K562 (cell line): ENCODE measurements around the gene NOSIP. TPM values are rescaled to one million over a fixed set of nuclear protein-coding genes. Genes with fewer than 3 reads are reported as not detected.

ENCODE experiments used
- ARID3B ChIP-seq: fragments of 250-450 bp; sonication (Bioruptor Pico); IDR thresholded peaks from 2 replicates; pipeline ENCODE4 v1.4.0; 2020; ENCODE audit warnings: borderline replicate concordance
- GABPA ChIP-seq: fragments of 200-800 bp; sonication (Bioruptor generic); conservative IDR thresholded peaks from 2 replicates; pipeline ENCODE4 v1.6.1; 2016; ENCODE audit warnings: low read depth, missing genetic modification characterization, missing compliant biosample characterization
- HNRNPUL1 ChIP-seq: fragments of 200-400 bp; formaldehyde crosslinking; IDR thresholded peaks from 2 replicates; pipeline ENCODE4 v1.6.1; 2017; ENCODE audit warnings: low read length
- JUND ChIP-seq, 2 experiments: IDR thresholded peaks; 2 replicates in 1 of 2; 3 replicates in 1 of 2; pipeline ENCODE4 v1.6.1; 2011; ENCODE audit warnings: borderline replicate concordance in 2 of 2, low read depth in 2 of 2, low read length in 2 of 2, improper control_type of control experiment in 1 of 2, missing biosample characterization in 1 of 2, missing genetic modification characterization in 1 of 2, missing genetic modification reagents in 1 of 2
- KDM1A ChIP-seq, 2 experiments: fragments of 450-650 bp; IDR thresholded peaks; 2 replicates each; pipeline ENCODE4 v1.6.1; 2016; ENCODE audit warnings: mild to moderate bottlenecking in 2 of 2
- MAZ ChIP-seq, 2 experiments: fragments of 450-650 bp in 1 of 2; sonication (generic) in 1 of 2; formaldehyde crosslinking; IDR thresholded peaks in 1 of 2; conservative IDR thresholded peaks in 1 of 2; 2 replicates each; pipeline versions ENCODE4 v1.4.0 to v1.5.0; 2020; ENCODE audit warnings: mild to moderate bottlenecking in 1 of 2, missing genetic modification reagents in 1 of 2
- MYC ChIP-seq, 2 experiments: fragments of 250-450 bp in 1 of 2; sonication (Bioruptor Pico) in 1 of 2; IDR thresholded peaks; 2 replicates each; pipeline versions ENCODE4 v1.5.1 to v1.6.1; 2012 to 2021; ENCODE audit warnings: low read depth in 2 of 2, borderline replicate concordance in 1 of 2, improper control_type of control experiment in 1 of 2, low read length in 1 of 2, mild to moderate bottlenecking in 1 of 2, moderate library complexity in 1 of 2
- MYNN ChIP-seq, 2 experiments: sonication (generic); formaldehyde crosslinking in 1 of 2; IDR thresholded peaks; 2 replicates each; pipeline versions ENCODE4 v1.5.0 to v1.6.1; 2016 to 2020; ENCODE audit warnings: antibody characterized with exemption in 1 of 2, missing genetic modification reagents in 1 of 2
- NCOR1 ChIP-seq: fragments of 450-650 bp; IDR thresholded peaks from 2 replicates; pipeline ENCODE4 v1.6.1; 2016; ENCODE audit warnings: mild to moderate bottlenecking, moderate library complexity
- NR2C2 ChIP-seq, 2 experiments: fragments of 200-800 bp in 1 of 2; sonication (Bioruptor generic) in 1 of 2; sonication (generic) in 1 of 2; formaldehyde crosslinking in 1 of 2; IDR thresholded peaks; 2 replicates each; pipeline versions ENCODE4 v1.6.1 to v1.8.0; 2016 to 2022; ENCODE audit warnings: mild to moderate bottlenecking in 1 of 2, missing compliant biosample characterization in 1 of 2, missing genetic modification characterization in 1 of 2, missing genetic modification reagents in 1 of 2
- RBBP5 ChIP-seq: fragments of 200-600 bp; sonication (generic); IDR thresholded peaks from 2 replicates; pipeline ENCODE4 v1.6.1; 2012; ENCODE audit warnings: borderline replicate concordance, mild to moderate bottlenecking, low read length, control low read depth, inconsistent platforms; ENCODE audit not compliant: insufficient read depth, poor library complexity, severe bottlenecking
- TAL1 ChIP-seq: fragments of 450-650 bp; IDR thresholded peaks from 2 replicates; pipeline ENCODE4 v1.6.1; 2016; ENCODE audit warnings: mild to moderate bottlenecking
- VEZF1 ChIP-seq: fragments of 200-800 bp; sonication (Bioruptor generic); IDR thresholded peaks from 2 replicates; pipeline ENCODE4 v1.6.1; 2017; ENCODE audit warnings: missing genetic modification characterization, missing compliant biosample characterization
- YY1 ChIP-seq, 3 experiments: IDR thresholded peaks; 2 replicates each; pipeline ENCODE4 v1.6.1; 2011; ENCODE audit warnings: low read length in 2 of 3, mild to moderate bottlenecking in 2 of 3, moderate library complexity in 2 of 3, borderline replicate concordance in 1 of 3, control low read depth in 1 of 3, low read depth in 1 of 3; ENCODE audit not compliant: insufficient read depth in 3 of 3, insufficient replicate concordance in 2 of 3, control insufficient read depth in 1 of 3, insufficient read length in 1 of 3; ENCODE audit errors: extremely low read depth in 1 of 3
- ZBTB2 ChIP-seq: fragments of 450-650 bp; IDR thresholded peaks from 2 replicates; pipeline ENCODE4 v1.6.1; 2016; ENCODE audit warnings: antibody characterized with exemption
- ZBTB7A ChIP-seq: IDR thresholded peaks from 2 replicates; pipeline ENCODE4 v1.6.1; 2011; ENCODE audit warnings: low read depth, mild to moderate bottlenecking, low read length, moderate library complexity, borderline replicate concordance; ENCODE audit not compliant: control insufficient read depth
- ZNF444 ChIP-seq: fragments of 250-450 bp; sonication (Bioruptor Pico); IDR thresholded peaks from 2 replicates; pipeline ENCODE4 v1.4.0; 2020; ENCODE audit warnings: mild to moderate bottlenecking, moderate library complexity
- ZNF589 ChIP-seq: fragments of 200-800 bp; sonication (Bioruptor generic); IDR thresholded peaks from 2 replicates; pipeline ENCODE4 v1.6.1; 2016; ENCODE audit warnings: low read depth, missing genetic modification characterization, missing compliant biosample characterization
- ZNF778 ChIP-seq: fragments of 450-650 bp; formaldehyde crosslinking; IDR thresholded peaks from 2 replicates; pipeline ENCODE4 v1.4.0; 2020; ENCODE audit warnings: mild to moderate bottlenecking, moderate library complexity
- polyA plus RNA-seq, 8 experiments: library from polyadenylated mRNA; depleted of rRNA in 4 of 8; stranded (reverse) in 5 of 8; unstranded in 3 of 8; fragments of >200 nt; fragmentation: Nextera tagmentation in 2 of 8; fragmentation: Illumina TruSeq in 1 of 8; extraction: Ambion mirVana in 2 of 8; extraction: Trizol in 1 of 8; gene quantifications; 2 replicates each; pipeline versions ENCODE4 v1.2.1 to v1.2.3, GENCODE V29; 2011 to 2014; ENCODE audit warnings: inconsistent platforms in 1 of 8, missing spikeins in 1 of 8
- total RNA-seq, 7 experiments: library from RNA; depleted of rRNA in 6 of 7; stranded (reverse); fragments of >200 nt in 6 of 7; fragmentation: Illumina TruSeq in 2 of 7; extraction: Trizol in 2 of 7; gene quantifications; 2 replicates each; pipeline versions ENCODE4 v1.2.1 to v1.2.3, GENCODE V29; 2011 to 2021; ENCODE audit warnings: low replicate concordance in 1 of 7

The NOSIP gene
- total and polyA plus RNA-seq, 9 of the 15 experiments (the other 6 are each of a cell fraction or from before 2014, with no cell fraction given) = 14.4 to 153 (median 79.9) TPM

GRCh38 chr19:49590971-49591730, 10.8 kb upstream of the NOSIP start, which contains the start of gene PRR12 (continued):
- no peak for TF ChIP-seq ZBTB2
- peak; percentile 47; the same call in 1 of the 2 replicates for TF ChIP-seq GABPA
- peak; percentile 71 for TF ChIP-seq ZNF444 (CRISPR knock-in tag)
- TF ChIP-seq RBBP5 = no peak
- no peak for TF ChIP-seq NR2C2 (CRISPR knock-in tag; IDR thresholded peaks at IDR 0.05)
- TF ChIP-seq NR2C2 (tag; IDR thresholded peaks at IDR 0.05) = peak; percentile 0; the same call in 1 of the 2 replicates
- no peak for TF ChIP-seq ZNF778 (CRISPR knock-in tag)
- peak; percentile 58 to 87 for TF ChIP-seq MAZ (CRISPR knock-in tag; conservative IDR thresholded peaks at IDR 0.05 in 1 of 2, IDR thresholded peaks at IDR 0.05 in 1 of 2)
- TF ChIP-seq VEZF1 (CRISPR knock-in tag) = peak; percentile 99
- no peak for TF ChIP-seq HNRNPUL1
- 0 out of 2 replicates have a peak, but pooled peaks have one; percentile 8 for TF ChIP-seq JUND (IDR thresholded peaks at IDR 0.05; ENCODE audit: borderline replicate concordance, low read depth, low read length)
- TF ChIP-seq JUND (tag; IDR thresholded peaks at IDR 0.05; ENCODE audit: borderline replicate concordance, low read depth, low read length) = no peak
- TF ChIP-seq ARID3B (CRISPR knock-in tag) = no peak
- TF ChIP-seq ZNF589 = 0 out of 2 replicates have a peak, but pooled peaks have one; percentile 28
- 0 out of 4 replicates have a peak, but pooled peaks of 1 of the 2 experiments have one; percentile 61 for TF ChIP-seq KDM1A (IDR thresholded peaks at IDR 0.05)
- TF ChIP-seq ZBTB7A = peak; percentile 75
- peak; percentile 40; the same call in 1 of the 2 replicates for TF ChIP-seq NCOR1
- TF ChIP-seq YY1 (IDR thresholded peaks at IDR 0.05; ENCODE audit: borderline replicate concordance in 1 of 3, control insufficient read depth in 1 of 3, extremely low read depth in 1 of 3, insufficient read depth in 3 of 3, insufficient read length in 1 of 3, insufficient replicate concordance in 2 of 3, low read depth in 1 of 3, low read length in 2 of 3) = peak; percentile 41 to 88 (median 85)
- TF ChIP-seq MYNN (IDR thresholded peaks at IDR 0.05) = no peak
- TF ChIP-seq MYNN (CRISPR knock-in tag; IDR thresholded peaks at IDR 0.05) = no peak
- 0 out of 2 replicates have a peak, but pooled peaks have one; percentile 36 for TF ChIP-seq MYC (IDR thresholded peaks at IDR 0.05; ENCODE audit: low read depth, low read length)
- no peak for TF ChIP-seq MYC (CRISPR knock-in tag; IDR thresholded peaks at IDR 0.05; ENCODE audit: borderline replicate concordance, low read depth)
- no peak for TF ChIP-seq TAL1
